ENCODE results near the gene RGS9BP. TPM values are rescaled to one million over a fixed set of nuclear protein-coding genes. Genes with fewer than 3 reads are reported as not detected.

The RGS9BP gene
- polyA plus RNA-seq, 3 donors = 0.03 TPM; not detected in 2

DNA sequence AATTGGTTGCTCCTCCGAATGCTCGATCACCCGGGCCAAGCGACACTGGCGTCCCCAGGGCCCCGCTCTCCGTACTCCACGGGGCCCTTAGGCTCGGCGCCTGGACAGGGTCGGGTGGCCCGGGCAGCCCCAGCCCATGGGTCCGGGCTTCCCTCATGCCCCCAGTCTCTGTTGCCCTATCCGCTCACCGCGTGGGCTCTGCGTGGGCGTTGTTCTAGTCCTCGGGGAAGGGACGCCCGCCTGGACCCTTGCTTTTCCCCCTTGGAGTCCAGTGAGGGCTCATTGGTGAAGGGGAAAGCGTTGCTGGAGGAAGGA lies 45.2 kb downstream of the RGS9BP start:
- Histone ChIP-seq H3K4me1 (ENCODE audit: control insufficient read depth in 1 of 2, insufficient read depth in 2 of 2, low read length in 2 of 2) (no peaks in the 10 kb centered on the region), H3K27ac (ENCODE audit: low read depth in 1 of 2, low read length in 2 of 2) (no peak overlapping the region), H3K27me3 (ENCODE audit: control insufficient read depth in 2 of 2, insufficient read depth in 2 of 2, low read length in 2 of 2) (no peaks in the 10 kb centered on the region), H3K4me2 (replicated peaks; ENCODE audit: extremely low read depth, low read length, poor library complexity, severe bottlenecking) (no peak overlapping the region), H3K79me2 (ENCODE audit: insufficient read depth, low read length) (no peaks in the 10 kb centered on the region), H2AFZ (ENCODE audit: insufficient read depth, low read depth, low read length, poor library complexity, severe bottlenecking) (no peak overlapping the region), H4K20me1 (ENCODE audit: insufficient read depth, low read length) (no peaks in the 10 kb centered on the region), H3K9me3 (replicated peaks in 1 of 2; ENCODE audit: control insufficient read depth in 1 of 2, insufficient read depth in 1 of 2, low read length in 2 of 2) (peaks cover 5 to 9% of the 10 kb centered on the region in 2 donors), H3K4me3 (replicated peaks in 1 of 3; ENCODE audit: low read depth in 2 of 3, low read length in 3 of 3) (no peak overlapping the region), H3K9ac (ENCODE audit: insufficient read depth, low read length, poor library complexity, severe bottlenecking) (no peak overlapping the region), H3K36me3 (replicated peaks in 1 of 2; ENCODE audit: control insufficient read depth in 1 of 2, insufficient read depth in 2 of 2, low read length in 2 of 2) (peaks cover 0 to 8% of the 10 kb centered on the region in 2 donors)
- Mint-ChIP-seq H3K9me3 (peaks cover 0 to 16% (median 3%) of the 10 kb centered on the region in 7 donors), H3K4me1 (no peaks in the 10 kb centered on the region), H3K4me3 (no peak overlapping the region), H3K27ac (no peak overlapping the region), H3K27me3 (ENCODE audit: low read depth in 3 of 3) (peaks cover 0 to 4% (median 0%) of the 10 kb centered on the region in 3 donors), H3K36me3 (peaks cover 7 to 11% of the 10 kb centered on the region in 2 donors)
- no peak for DNase-seq
- WGBS (ENCODE audit: insufficient coverage) = 98% methylated on average over 21 of the region's 22 CpGs
- TF ChIP-seq, protein P1, sequence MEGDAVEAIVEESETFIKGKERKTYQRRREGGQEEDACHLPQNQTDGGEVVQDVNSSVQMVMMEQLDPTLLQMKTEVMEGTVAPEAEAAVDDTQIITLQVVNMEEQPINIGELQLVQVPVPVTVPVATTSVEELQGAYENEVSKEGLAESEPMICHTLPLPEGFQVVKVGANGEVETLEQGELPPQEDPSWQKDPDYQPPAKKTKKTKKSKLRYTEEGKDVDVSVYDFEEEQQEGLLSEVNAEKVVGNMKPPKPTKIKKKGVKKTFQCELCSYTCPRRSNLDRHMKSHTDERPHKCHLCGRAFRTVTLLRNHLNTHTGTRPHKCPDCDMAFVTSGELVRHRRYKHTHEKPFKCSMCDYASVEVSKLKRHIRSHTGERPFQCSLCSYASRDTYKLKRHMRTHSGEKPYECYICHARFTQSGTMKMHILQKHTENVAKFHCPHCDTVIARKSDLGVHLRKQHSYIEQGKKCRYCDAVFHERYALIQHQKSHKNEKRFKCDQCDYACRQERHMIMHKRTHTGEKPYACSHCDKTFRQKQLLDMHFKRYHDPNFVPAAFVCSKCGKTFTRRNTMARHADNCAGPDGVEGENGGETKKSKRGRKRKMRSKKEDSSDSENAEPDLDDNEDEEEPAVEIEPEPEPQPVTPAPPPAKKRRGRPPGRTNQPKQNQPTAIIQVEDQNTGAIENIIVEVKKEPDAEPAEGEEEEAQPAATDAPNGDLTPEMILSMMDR (IDR thresholded peaks at IDR 0.05) = no peak
- intact Hi-C loops (cut with micrococcal nuclease) = no loop called here

Small RNAs within 50 kb of the gene (small RNA-seq; reads per million reads assigned to genes)
- gene RN7SL789P (ENCODE audit: insufficient read length, low read depth) = not detected

Other genes starting within 250 kb of the RGS9BP start
- gene PDCD5, start 94.7 kb upstream of the RGS9BP start, polyA plus RNA-seq = 10 to 100 TPM; 41.4 to 84.5 (median 79.9) TPM
- 10 to 100 TPM in 2 of 3 donors, 1 to 10 TPM in 1; 8.7 to 17.5 (median 14.5) TPM for gene ANKRD27, start 668 bp upstream of the RGS9BP start, polyA plus RNA-seq
- gene NUDT19, start 16.0 kb downstream of the RGS9BP start, polyA plus RNA-seq = 1 to 10 TPM; 3.8 to 5.6 (median 4.6) TPM
- under 1 TPM in 1 of 3 donors, not detected in 2; 0.05 TPM for gene TDRD12, start 43.9 kb downstream of the RGS9BP start, polyA plus RNA-seq
- gene SLC7A9, start 193.9 kb downstream of the RGS9BP start, polyA plus RNA-seq = under 1 TPM in 1 of 3 donors, not detected in 2; 0.13 TPM